Measurements from ENCODE around the gene CLOCK.

- TF ChIP-seq MTA3 (CRISPR knock-in tag; IDR thresholded peaks at IDR 0.05): no peak
- no peak for TF ChIP-seq ATF7 (IDR thresholded peaks at IDR 0.05)
- no peak for TF ChIP-seq ATF7 (CRISPR knock-in tag; IDR thresholded peaks at IDR 0.05)
- no peak for TF ChIP-seq ZNF101 (CRISPR knock-in tag; IDR thresholded peaks at IDR 0.05; ENCODE audit: borderline replicate concordance, low read depth)
- no peak for TF ChIP-seq CTCF (CRISPR knock-in tag; IDR thresholded peaks at IDR 0.05)
- no peak for TF ChIP-seq ZNF678 (CRISPR knock-in tag; IDR thresholded peaks at IDR 0.05)
- TF ChIP-seq ZNF317 (CRISPR knock-in tag; IDR thresholded peaks at IDR 0.05): no peak
- no peak for TF ChIP-seq TEF (CRISPR knock-in tag; IDR thresholded peaks at IDR 0.05)
- no peak for TF ChIP-seq TRIM24 (CRISPR knock-in tag; IDR thresholded peaks at IDR 0.05)
- TF ChIP-seq EP300 (IDR thresholded peaks at IDR 0.05; ENCODE audit: low read depth in 2 of 2, low read length in 2 of 2): no peak
- TF ChIP-seq EP300 (CRISPR knock-in tag; IDR thresholded peaks at IDR 0.05; ENCODE audit: borderline replicate concordance): no peak
- no peak for TF ChIP-seq TAF1 (CRISPR knock-in tag; IDR thresholded peaks at IDR 0.05)
- no peak for TF ChIP-seq MED13 (CRISPR knock-in tag; IDR thresholded peaks at IDR 0.05)
- TF ChIP-seq ZNF549 (CRISPR knock-in tag; IDR thresholded peaks at IDR 0.05): no peak
- TF ChIP-seq ZNF879 (CRISPR knock-in tag; IDR thresholded peaks at IDR 0.05): no peak
These were observed 31.8 kb upstream of the CLOCK start for GRCh38 chr4:55578341-55579010.
